ENCODE measurements around the gene KDM2A.

- no peak for TF ChIP-seq POLR2A (IDR thresholded peaks at IDR 0.05)
- no peak for TF ChIP-seq CTCF (IDR thresholded peaks at IDR 0.05)
- no peak for TF ChIP-seq POLR2AphosphoS5 (IDR thresholded peaks at IDR 0.05)
Observed at GRCh38 chr11:67211656-67212436, 92.8 kb downstream of the KDM2A start.

All from prostate gland (tissue), 2 donors.